GM12878 (cell line): ENCODE data around the gene CHP2. TPM values are rescaled to one million over a fixed set of nuclear protein-coding genes. Genes with fewer than 3 reads are reported as not detected.

Experiments used
- polyA plus RNA-seq, 11 experiments: library from polyadenylated mRNA; depleted of rRNA in 4 of 11; unstranded in 6 of 11; stranded (reverse) in 5 of 11; fragments of >200 nt; fragmentation: Nextera tagmentation in 4 of 11; fragmentation: Illumina TruSeq in 1 of 11; extraction: Ambion mirVana in 4 of 11; extraction: Trizol in 1 of 11; gene quantifications; 1 replicate in 1 of 11; 2 replicates in 10 of 11; pipeline versions ENCODE4 v1.2.1 to v1.2.3, GENCODE V29; 2011 to 2016; ENCODE audit warnings: inconsistent platforms in 2 of 11, missing spikeins in 2 of 11, low read depth in 1 of 11
- total RNA-seq, 4 experiments: library from RNA; depleted of rRNA in 3 of 4; stranded (reverse); fragments of >200 nt in 3 of 4; fragmentation: Illumina TruSeq in 1 of 4; extraction: Trizol in 1 of 4; gene quantifications; 2 replicates each; pipeline versions ENCODE4 v1.2.1 to v1.2.3, GENCODE V29; 2013 to 2021

The CHP2 gene
- total and polyA plus RNA-seq, 10 of the 15 experiments (the other 5 are each of a cell fraction or from before 2014, with no cell fraction given), result not detected

Other genes with a start within 250 kb of the CHP2 start
Only the 7 nearest of the 9 such genes appear.
- gene UBFD1, start 197.3 kb upstream of the CHP2 start, total RNA-seq (2014; rRNA removed), result 31.3 and 38.3 TPM in 2 replicates
- 18.1 and 19.0 TPM in 2 replicates for gene UBFD1, start 197.3 kb upstream of the CHP2 start, total RNA-seq (2014; rRNA removed; fragmentation: Illumina TruSeq; extraction: Trizol)
- 45.8 and 48.5 TPM in 2 replicates for gene UBFD1, start 197.3 kb upstream of the CHP2 start, total RNA-seq (2021)
- 37.6 and 41.9 TPM in 2 replicates for gene UBFD1, start 197.3 kb upstream of the CHP2 start, polyA plus RNA-seq (2011; rRNA removed)
- gene UBFD1, start 197.3 kb upstream of the CHP2 start, polyA plus RNA-seq (2014; fragmentation: Illumina TruSeq; extraction: Trizol), result 23.4 and 23.7 TPM in 2 replicates
- gene UBFD1, start 197.3 kb upstream of the CHP2 start, polyA plus RNA-seq (2014; fragmentation: Nextera tagmentation; extraction: Ambion mirVana), result 1 to 10 TPM; 7.3 to 7.9 TPM
- 31.1 and 40.7 TPM in 2 replicates for gene UBFD1, start 197.3 kb upstream of the CHP2 start, polyA plus RNA-seq (2014; rRNA removed)
- gene UBFD1, start 197.3 kb upstream of the CHP2 start, polyA plus RNA-seq (2016; fragmentation: Nextera tagmentation; extraction: Ambion mirVana), result 10 to 100 TPM; 33.2 to 38.6 TPM
- 258 and 271 TPM in 2 replicates for gene NDUFAB1, start 158.7 kb upstream of the CHP2 start, total RNA-seq (2014; rRNA removed)
- 115 and 123 TPM in 2 replicates for gene NDUFAB1, start 158.7 kb upstream of the CHP2 start, total RNA-seq (2014; rRNA removed; fragmentation: Illumina TruSeq; extraction: Trizol)
- gene NDUFAB1, start 158.7 kb upstream of the CHP2 start, total RNA-seq (2021), result 131 and 137 TPM in 2 replicates
- gene NDUFAB1, start 158.7 kb upstream of the CHP2 start, polyA plus RNA-seq (2011; rRNA removed), result 237 and 375 TPM in 2 replicates
- 64.1 and 79.9 TPM in 2 replicates for gene NDUFAB1, start 158.7 kb upstream of the CHP2 start, polyA plus RNA-seq (2014; fragmentation: Illumina TruSeq; extraction: Trizol)
- 100 to 1,000 TPM in 1 of 2 experiments, 10 to 100 TPM in 1; 99.8 to 226 TPM for gene NDUFAB1, start 158.7 kb upstream of the CHP2 start, polyA plus RNA-seq (2014; fragmentation: Nextera tagmentation; extraction: Ambion mirVana)
- gene NDUFAB1, start 158.7 kb upstream of the CHP2 start, polyA plus RNA-seq (2014; rRNA removed), result 325 and 378 TPM in 2 replicates
- 100 to 1,000 TPM; 564 to 584 TPM for gene NDUFAB1, start 158.7 kb upstream of the CHP2 start, polyA plus RNA-seq (2016; fragmentation: Nextera tagmentation; extraction: Ambion mirVana)
- 15.8 and 18.0 TPM in 2 replicates for gene PALB2, start 113.7 kb upstream of the CHP2 start, total RNA-seq (2014; rRNA removed)
- gene PALB2, start 113.7 kb upstream of the CHP2 start, total RNA-seq (2014; rRNA removed; fragmentation: Illumina TruSeq; extraction: Trizol), result 23.4 and 23.8 TPM in 2 replicates
- 17.1 and 17.3 TPM in 2 replicates for gene PALB2, start 113.7 kb upstream of the CHP2 start, total RNA-seq (2021)
- 12.4 and 18.8 TPM in 2 replicates for gene PALB2, start 113.7 kb upstream of the CHP2 start, polyA plus RNA-seq (2011; rRNA removed)
- 18.7 and 22.6 TPM in 2 replicates for gene PALB2, start 113.7 kb upstream of the CHP2 start, polyA plus RNA-seq (2014; fragmentation: Illumina TruSeq; extraction: Trizol)
- gene PALB2, start 113.7 kb upstream of the CHP2 start, polyA plus RNA-seq (2014; fragmentation: Nextera tagmentation; extraction: Ambion mirVana), result 10 to 100 TPM in 1 of 2 experiments, 1 to 10 TPM in 1; 9.2 to 15.1 TPM
- 12.2 and 17.8 TPM in 2 replicates for gene PALB2, start 113.7 kb upstream of the CHP2 start, polyA plus RNA-seq (2014; rRNA removed)
- gene PALB2, start 113.7 kb upstream of the CHP2 start, polyA plus RNA-seq (2016; fragmentation: Nextera tagmentation; extraction: Ambion mirVana), result 10 to 100 TPM; 22.4 to 24.6 TPM
- gene DCTN5, start 113.6 kb upstream of the CHP2 start, total RNA-seq (2014; rRNA removed), result 49.1 and 61.9 TPM in 2 replicates
- 66.6 and 69.3 TPM in 2 replicates for gene DCTN5, start 113.6 kb upstream of the CHP2 start, total RNA-seq (2014; rRNA removed; fragmentation: Illumina TruSeq; extraction: Trizol)
- 84.7 and 86.6 TPM in 2 replicates for gene DCTN5, start 113.6 kb upstream of the CHP2 start, total RNA-seq (2021)
- 153 and 159 TPM in 2 replicates for gene DCTN5, start 113.6 kb upstream of the CHP2 start, polyA plus RNA-seq (2011; rRNA removed)
- 97.1 and 108 TPM in 2 replicates for gene DCTN5, start 113.6 kb upstream of the CHP2 start, polyA plus RNA-seq (2014; fragmentation: Illumina TruSeq; extraction: Trizol)
- gene DCTN5, start 113.6 kb upstream of the CHP2 start, polyA plus RNA-seq (2014; fragmentation: Nextera tagmentation; extraction: Ambion mirVana), result 10 to 100 TPM; 69.2 to 72.5 TPM
- gene DCTN5, start 113.6 kb upstream of the CHP2 start, polyA plus RNA-seq (2014; rRNA removed), result 66.4 and 76.2 TPM in 2 replicates
- 100 to 1,000 TPM; 123 to 126 TPM for gene DCTN5, start 113.6 kb upstream of the CHP2 start, polyA plus RNA-seq (2016; fragmentation: Nextera tagmentation; extraction: Ambion mirVana)
- 67.2 and 79.9 TPM in 2 replicates for gene PLK1, start 76.1 kb upstream of the CHP2 start, total RNA-seq (2014; rRNA removed)
- 23.4 and 27.3 TPM in 2 replicates for gene PLK1, start 76.1 kb upstream of the CHP2 start, total RNA-seq (2014; rRNA removed; fragmentation: Illumina TruSeq; extraction: Trizol)
- gene PLK1, start 76.1 kb upstream of the CHP2 start, total RNA-seq (2021), result 120 and 124 TPM in 2 replicates
- gene PLK1, start 76.1 kb upstream of the CHP2 start, polyA plus RNA-seq (2011; rRNA removed), result 31.1 and 59.2 TPM in 2 replicates
- gene PLK1, start 76.1 kb upstream of the CHP2 start, polyA plus RNA-seq (2014; fragmentation: Illumina TruSeq; extraction: Trizol), result 145 and 189 TPM in 2 replicates
- 10 to 100 TPM; 11.3 to 19.5 TPM for gene PLK1, start 76.1 kb upstream of the CHP2 start, polyA plus RNA-seq (2014; fragmentation: Nextera tagmentation; extraction: Ambion mirVana)
- 89.2 and 107 TPM in 2 replicates for gene PLK1, start 76.1 kb upstream of the CHP2 start, polyA plus RNA-seq (2014; rRNA removed)
- gene PLK1, start 76.1 kb upstream of the CHP2 start, polyA plus RNA-seq (2016; fragmentation: Nextera tagmentation; extraction: Ambion mirVana), result 100 to 1,000 TPM; 184 to 191 TPM
- gene ERN2, start 41.8 kb upstream of the CHP2 start, total RNA-seq (2014; rRNA removed), result 0.51 and 0.71 TPM in 2 replicates
- 0.09 and 0.36 TPM in 2 replicates for gene ERN2, start 41.8 kb upstream of the CHP2 start, total RNA-seq (2014; rRNA removed; fragmentation: Illumina TruSeq; extraction: Trizol)
- gene ERN2, start 41.8 kb upstream of the CHP2 start, total RNA-seq (2021), result 0.11 and 0.95 TPM in 2 replicates
- gene ERN2, start 41.8 kb upstream of the CHP2 start, polyA plus RNA-seq (2011; rRNA removed), result 0.14 TPM in 1 of 2 replicates, not detected in the other
- not detected in 2 replicates for gene ERN2, start 41.8 kb upstream of the CHP2 start, polyA plus RNA-seq (2014; fragmentation: Illumina TruSeq; extraction: Trizol)
- gene ERN2, start 41.8 kb upstream of the CHP2 start, polyA plus RNA-seq (2014; fragmentation: Nextera tagmentation; extraction: Ambion mirVana), result not detected
- gene ERN2, start 41.8 kb upstream of the CHP2 start, polyA plus RNA-seq (2014; rRNA removed), result 0.46 TPM in 1 of 2 replicates, not detected in the other
- under 1 TPM in 1 of 2 experiments, not detected in 1; 0.06 TPM for gene ERN2, start 41.8 kb upstream of the CHP2 start, polyA plus RNA-seq (2016; fragmentation: Nextera tagmentation; extraction: Ambion mirVana)
- 106 and 118 TPM in 2 replicates for gene PRKCB, start 81.0 kb downstream of the CHP2 start, total RNA-seq (2014; rRNA removed)
- gene PRKCB, start 81.0 kb downstream of the CHP2 start, total RNA-seq (2014; rRNA removed; fragmentation: Illumina TruSeq; extraction: Trizol), result 117 and 119 TPM in 2 replicates
- gene PRKCB, start 81.0 kb downstream of the CHP2 start, total RNA-seq (2021), result 148 and 158 TPM in 2 replicates
- 134 and 135 TPM in 2 replicates for gene PRKCB, start 81.0 kb downstream of the CHP2 start, polyA plus RNA-seq (2011; rRNA removed)
- gene PRKCB, start 81.0 kb downstream of the CHP2 start, polyA plus RNA-seq (2014; fragmentation: Illumina TruSeq; extraction: Trizol), result 121 and 128 TPM in 2 replicates
- gene PRKCB, start 81.0 kb downstream of the CHP2 start, polyA plus RNA-seq (2014; fragmentation: Nextera tagmentation; extraction: Ambion mirVana), result 10 to 100 TPM; 42.4 to 60.2 TPM
- 85.3 and 88.3 TPM in 2 replicates for gene PRKCB, start 81.0 kb downstream of the CHP2 start, polyA plus RNA-seq (2014; rRNA removed)
- gene PRKCB, start 81.0 kb downstream of the CHP2 start, polyA plus RNA-seq (2016; fragmentation: Nextera tagmentation; extraction: Ambion mirVana), result 10 to 100 TPM; 21.4 to 22.3 TPM